ENCODE results near the gene CEND1.

Gene CEND1

GRCh38 chr11:789943-790342 lies at the start of gene CEND1:
CEND1 (minus strand) TSS chr11:790090; CDS start chr11:788576, 1,514 bp downstream.
- peak in 42 of 56 donors; percentile 18 to 80 (median 57) for DNase-seq

- DNase-seq, result no peak
Observed at GRCh38 chr11:839280-839623, 49.4 kb upstream of the CEND1 start.

- no peak for DNase-seq
Observed at GRCh38 chr11:838441-839279, 48.8 kb upstream of the CEND1 start.

GRCh38 chr11:837990-838307 lies 48.1 kb upstream of the CEND1 start:
- no peak for DNase-seq

- no peak for DNase-seq
Observed at GRCh38 chr11:837189-837989, 47.5 kb upstream of the CEND1 start.

- DNase-seq, result no peak
Observed at GRCh38 chr11:836700-837099, 46.8 kb upstream of the CEND1 start.

- DNase-seq, result no peak
Observed at GRCh38 chr11:836274-836673, 46.4 kb upstream of the CEND1 start.

GRCh38 chr11:834371-835316 lies 44.8 kb upstream of the CEND1 start:
- DNase-seq, result peak in 11 of 56 donors; percentile 32 to 61 (median 48)

- no peak for DNase-seq
Observed at GRCh38 chr11:833849-834311, 44.0 kb upstream of the CEND1 start.

- no peak for DNase-seq
Observed at GRCh38 chr11:833114-833791, 43.4 kb upstream of the CEND1 start.

GRCh38 chr11:832529-833113 lies 42.7 kb upstream of the CEND1 start, which contains the start of gene CD151:
CD151 (plus strand) TSS chr11:832952; CDS start chr11:836070, 3,118 bp downstream.
- DNase-seq, result peak in 3 of 56 donors; percentile 13 to 33 (median 30)

GRCh38 chr11:831961-832528 lies 42.2 kb upstream of the CEND1 start:
- DNase-seq, result no peak

GRCh38 chr11:831118-831864 lies 41.4 kb upstream of the CEND1 start:
- no peak for DNase-seq

- peak in 10 of 56 donors; percentile 24 to 51 (median 40) for DNase-seq
Observed at GRCh38 chr11:830295-831117, 40.6 kb upstream of the CEND1 start.

- DNase-seq, result no peak
Observed at GRCh38 chr11:829847-830294, 40.0 kb upstream of the CEND1 start.

GRCh38 chr11:829176-829846 lies 39.4 kb upstream of the CEND1 start:
- DNase-seq, result peak in 3 of 56 donors; percentile 19 to 32 (median 29)

- DNase-seq, result no peak
Observed at GRCh38 chr11:828506-829175, 38.8 kb upstream of the CEND1 start.
